IMR-90 (cell line): ENCODE data around the gene P2RY2. TPM values are rescaled to one million over a fixed set of nuclear protein-coding genes. Genes with fewer than 3 reads are reported as not detected.

Source experiments
- ATAC-seq: fragments of 200-7000 bp; cut with Tn5 transposase; 2 replicates; pipeline ENCODE4 v1.9.1; 2020; ENCODE audit warnings: low read depth, mild to moderate bottlenecking, moderate library complexity
- BruUV-seq: library from RNA; stranded (reverse); fragments of 400-500 nt; replicated peaks from 2 replicates; lab custom pipeline; 2021; lab: Mats Ljungman, UMichigan
- CTCF ChIA-PET: fragments of 300-600 bp; formaldehyde crosslinking; extraction: SDS; loops from one replicate; lab custom pipeline; 2021; ENCODE audit warnings: antibody characterized with exemption; lab: Yijun Ruan, JAX
- POLR2A ChIA-PET: fragments of 300-600 bp; sonication (Branson Sonifier 250); formaldehyde crosslinking; loops from one replicate; lab custom pipeline; 2022; ENCODE audit warnings: antibody characterized with exemption; ENCODE audit not compliant: unreplicated experiment; lab: Charles Lee
- DNase-seq: peaks from one replicate; pipeline ENCODE4 v3.0.0; 2013
- H2AFZ ChIP-seq: replicated peaks from 2 replicates; pipeline ENCODE3; 2013; ENCODE audit warnings: low read length, mild to moderate bottlenecking; ENCODE audit not compliant: poor library complexity
- H2AK5ac ChIP-seq: 2 replicates; pipeline ENCODE4 v1.6.1; 2013; ENCODE audit warnings: low read depth, low read length, inconsistent platforms
- H2AK9ac ChIP-seq: replicated peaks from 2 replicates; pipeline ENCODE3; 2013; ENCODE audit warnings: mild to moderate bottlenecking, low read depth, low read length, moderate library complexity; ENCODE audit not compliant: poor library complexity
- H2BK120ac ChIP-seq: 2 replicates; pipeline ENCODE4 v1.6.1; 2013; ENCODE audit warnings: low read depth, low read length, inconsistent platforms
- H2BK15ac ChIP-seq: 3 replicates; pipeline ENCODE4 v1.6.1; 2013; ENCODE audit warnings: low read depth, low read length, inconsistent platforms
- H2BK20ac ChIP-seq: 2 replicates; pipeline ENCODE4 v1.6.1; 2013; ENCODE audit warnings: low read depth, mild to moderate bottlenecking, inconsistent platforms, low read length, moderate library complexity
- H2BK5ac ChIP-seq: 2 replicates; pipeline ENCODE4 v1.6.1; 2013; ENCODE audit warnings: mild to moderate bottlenecking, low read depth, low read length, inconsistent platforms; ENCODE audit not compliant: poor library complexity, severe bottlenecking
- H3K14ac ChIP-seq: replicated peaks from 2 replicates; pipeline ENCODE4 v1.6.1; 2013; ENCODE audit warnings: low read depth, low read length, inconsistent platforms
- H3K18ac ChIP-seq: 2 replicates; pipeline ENCODE4 v1.6.1; 2013; ENCODE audit warnings: low read depth, low read length, control low read depth
- H3K23ac ChIP-seq: 2 replicates; pipeline ENCODE4 v1.6.1; 2013; ENCODE audit warnings: low read depth, low read length, inconsistent platforms
- H3K27ac ChIP-seq: 2 replicates; pipeline ENCODE4 v1.5.1; 2013; ENCODE audit warnings: mild to moderate bottlenecking, control low read depth, low read length; ENCODE audit not compliant: insufficient read depth
- H3K27me3 ChIP-seq: 2 replicates; pipeline ENCODE4 v1.6.1; 2013; ENCODE audit warnings: low read length; ENCODE audit not compliant: control insufficient read depth, insufficient read depth
- H3K36me3 ChIP-seq: 2 replicates; pipeline ENCODE4 v1.6.1; 2013; ENCODE audit warnings: low read length, mixed read lengths; ENCODE audit not compliant: control insufficient read depth, insufficient read depth
- H3K4ac ChIP-seq: 2 replicates; pipeline ENCODE4 v1.6.1; 2013; ENCODE audit warnings: low read depth, low read length, inconsistent platforms
- H3K4me1 ChIP-seq: 2 replicates; pipeline ENCODE4 v1.6.1; 2013; ENCODE audit warnings: low read length, mixed read lengths; ENCODE audit not compliant: control insufficient read depth, insufficient read depth
- H3K4me2 ChIP-seq: 2 replicates; pipeline ENCODE4 v1.6.1; 2013; ENCODE audit warnings: low read depth, mild to moderate bottlenecking, control low read depth, low read length, moderate library complexity
- H3K4me3 ChIP-seq: 2 replicates; pipeline ENCODE4 v1.5.1; 2013; ENCODE audit warnings: low read depth, mild to moderate bottlenecking, control low read depth, low read length, moderate library complexity; ENCODE audit not compliant: insufficient read depth
- H3K56ac ChIP-seq: 2 replicates; pipeline ENCODE4 v1.6.1; 2013; ENCODE audit warnings: low read length, inconsistent platforms; ENCODE audit not compliant: insufficient read depth; ENCODE audit errors: extremely low read depth
- H3K79me1 ChIP-seq, 2 experiments: 2 replicates each; pipeline ENCODE4 v1.6.1; 2013; ENCODE audit warnings: low read length in 2 of 2, inconsistent platforms in 1 of 2, low read depth in 1 of 2
- H3K9ac ChIP-seq: 2 replicates; pipeline ENCODE4 v1.6.1; 2013; ENCODE audit warnings: low read depth, low read length, control low read depth
- H3K9me1 ChIP-seq: 2 replicates; pipeline ENCODE4 v1.6.1; 2013; ENCODE audit warnings: low read length, inconsistent platforms; ENCODE audit not compliant: insufficient read depth
- H3K9me3 ChIP-seq: 2 replicates; pipeline ENCODE4 v1.6.1; 2013; ENCODE audit warnings: low read length; ENCODE audit not compliant: control insufficient read depth, insufficient read depth
- H4K20me1 ChIP-seq: 2 replicates; pipeline ENCODE4 v1.6.1; 2013; ENCODE audit warnings: low read length, inconsistent platforms; ENCODE audit not compliant: insufficient read depth
- H4K5ac ChIP-seq: 2 replicates; pipeline ENCODE4 v1.6.1; 2013; ENCODE audit warnings: mild to moderate bottlenecking, low read depth, low read length, control low read depth
- H4K8ac ChIP-seq, 2 experiments: 2 replicates each; pipeline ENCODE4 v1.6.1; 2013; ENCODE audit warnings: low read depth in 2 of 2, low read length in 2 of 2, control low read depth in 1 of 2, inconsistent platforms in 1 of 2
- H4K91ac ChIP-seq: 2 replicates; pipeline ENCODE4 v1.6.1; 2013; ENCODE audit warnings: low read depth, low read length, inconsistent platforms; ENCODE audit not compliant: insufficient read depth
- CHD1 ChIP-seq: IDR thresholded peaks from 2 replicates; pipeline ENCODE4 v1.6.1; 2012; ENCODE audit warnings: low read depth, low read length, improper control_type of control experiment
- ELK1 ChIP-seq: fragments of 150-350 bp; IDR thresholded peaks from 2 replicates; pipeline ENCODE4 v1.6.1; 2016; ENCODE audit warnings: low read depth, mild to moderate bottlenecking, low read length, moderate library complexity, borderline replicate concordance
- FOS ChIP-seq: fragments of 150-350 bp; IDR thresholded peaks from 2 replicates; pipeline ENCODE4 v1.6.1; 2016; ENCODE audit warnings: low read depth, low read length
- SMC3 ChIP-seq: fragments of 150-350 bp; IDR thresholded peaks from 2 replicates; pipeline ENCODE4 v1.6.1; 2016; ENCODE audit warnings: low read depth, mild to moderate bottlenecking, antibody characterized with exemption, low read length, moderate library complexity
- WGBS, 2 experiments: methylation state at CpG; one replicate each; pipeline versions ENCODE4 v1.1.5 to v1.1.7; 2013; ENCODE audit warnings: missing lambda C conversion rate in 2 of 2; ENCODE audit not compliant: insufficient read length in 1 of 2; ENCODE audit errors: extremely low coverage in 2 of 2; 5-methylcytosine and 5-hydroxymethylcytosine counted together
- dilution Hi-C: fragments of 300-500 bp; cut with HindIII; formaldehyde crosslinking; loops from one replicate; pipeline ENCODE4 v1.14.3; 2018; ENCODE audit warnings: low sequenced_read_pairs; ENCODE audit not compliant: unreplicated experiment
- in situ Hi-C: fragments of 300-500 bp; cut with MboI; formaldehyde crosslinking; loops from 3 replicates; pipeline ENCODE4 v1.14.3; 2019; ENCODE audit warnings: low sequenced_read_pairs, inconsistent platforms, mixed read lengths
- intact Hi-C: fragments of 100-400 bp; cut with micrococcal nuclease; formaldehyde crosslinking; loops from 2 replicates; pipeline ENCODE4 v1.10.0; 2022
- polyA plus RNA-seq, 3 experiments: library from polyadenylated mRNA; depleted of rRNA; stranded (reverse); fragments of >200 nt; gene quantifications; 2 replicates each; pipeline ENCODE4 v1.2.3, GENCODE V29; 2012; ENCODE audit warnings: low replicate concordance in 1 of 3
- total RNA-seq: library from RNA; depleted of rRNA; stranded (reverse); fragments of >200 nt; gene quantifications from 2 replicates; pipeline ENCODE4 v1.2.3, GENCODE V29; 2012

P2RY2 gene
- total and polyA plus RNA-seq, 2 of the 4 experiments (the other 2 are of a cell fraction) = not detected

DNA sequence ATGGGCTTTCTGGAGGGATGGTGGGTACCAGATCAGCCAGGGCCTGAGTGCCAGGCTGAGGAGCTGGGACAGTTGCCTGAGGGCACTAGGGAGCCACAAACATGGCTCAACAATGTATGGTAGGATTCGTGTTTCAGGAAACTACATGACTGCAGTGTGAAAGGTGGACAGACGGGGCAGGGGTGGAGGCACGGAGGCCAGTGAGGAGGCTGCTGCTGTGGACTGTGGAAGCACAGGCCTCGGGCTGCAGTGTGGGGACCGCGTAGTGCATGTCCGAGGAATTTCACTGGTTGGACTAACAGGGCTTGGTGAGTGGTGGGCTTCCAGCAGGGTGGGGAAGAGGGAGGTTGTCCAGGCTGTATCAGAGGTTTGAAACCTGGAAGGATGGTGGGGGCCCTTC lies 7.8 kb downstream of the P2RY2 start:
- DNase-seq (no peak), ATAC-seq (no peak)
- H3K27ac ChIP-seq = no peak overlapping the region
- no peaks in the 10 kb centered on the region for H3K9me3 ChIP-seq
- peaks cover 55% of the 10 kb centered on the region for H3K27me3 ChIP-seq
- H3K23ac ChIP-seq = no peak overlapping the region
- H2AFZ ChIP-seq = no peak overlapping the region
- POLR2A ChIA-PET = no interaction called here
- no peak overlapping the region for H4K91ac ChIP-seq
- H3K56ac ChIP-seq = no peak overlapping the region
- intact Hi-C loops = no loop called here
- BruUV-seq = no TSS peak
- H3K4me1 ChIP-seq = peaks cover 10% of the 10 kb centered on the region; the same call in 1 of the 2 replicates
- no peak overlapping the region for H4K8ac ChIP-seq
- H4K5ac ChIP-seq = no peak overlapping the region
- dilution Hi-C loops = no loop called here
- H3K18ac ChIP-seq = no peak overlapping the region
- H4K20me1 ChIP-seq = no peaks in the 10 kb centered on the region
- H2AK5ac ChIP-seq = no peak overlapping the region
- no peak overlapping the region for H3K9ac ChIP-seq
- 78% methylated on average over 6 of the region's 7 CpGs; no CpG with 5 or more reads in 1 of the 2 experiments for WGBS, 2 experiments
- TF ChIP-seq CHD1 (no peak), ELK1 (no peak), SMC3 (no peak), FOS (no peak)
- no peak overlapping the region for H2BK5ac ChIP-seq
- H3K9me1 ChIP-seq = no peaks in the 10 kb centered on the region; the same call in 1 of the 2 replicates
- H2AK9ac ChIP-seq = no peak overlapping the region
- H3K4ac ChIP-seq = no peak overlapping the region
- no peak overlapping the region for H3K14ac ChIP-seq
- CTCF ChIA-PET = no interaction called here
- in situ Hi-C loops = no loop called here
- no peak overlapping the region for H3K4me2 ChIP-seq
- no peaks in the 10 kb centered on the region for H3K36me3 ChIP-seq
- no peak overlapping the region for H2BK120ac ChIP-seq
- no peaks in the 10 kb centered on the region for H3K79me1 ChIP-seq
- no peak overlapping the region for H2BK20ac ChIP-seq
- no peak overlapping the region for H3K4me3 ChIP-seq
- no peak overlapping the region for H2BK15ac ChIP-seq
